Stimulated activated CD8-positive, alpha-beta memory T cell treated with anti-CD3 and anti-CD28 coated beads, Interleukin-15, amount 100 ng/mL, for 48 hours (primary cell): ENCODE results near the gene GJB5.

Experiments used
- DNase-seq, 2 donors: peaks; one replicate each; pipeline ENCODE4 v3.0.0-alpha.2; 2020; ENCODE audit warnings: low read depth in 2 of 2

GJB5 gene

DNA sequence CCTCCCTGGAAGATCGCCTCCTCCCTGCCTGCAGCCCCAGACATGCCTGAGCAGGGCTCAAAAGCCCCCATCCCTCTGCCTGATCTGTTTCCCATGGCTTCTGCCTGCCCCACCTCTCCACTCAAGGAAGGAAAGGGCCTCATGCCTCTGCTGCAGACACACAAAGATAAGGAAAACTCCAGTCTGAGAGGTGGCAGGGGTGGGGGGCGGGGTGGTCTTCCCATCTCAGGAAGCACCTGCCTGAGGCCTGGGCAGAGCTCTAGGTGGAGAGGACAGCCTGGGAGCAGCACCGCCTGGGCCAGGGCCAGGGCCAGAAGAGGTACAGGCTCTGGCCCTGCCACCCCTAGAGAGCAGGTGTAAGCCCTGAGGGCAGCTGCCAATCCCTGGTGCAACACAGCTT lies 22.1 kb downstream of the GJB5 start:
- no peak for DNase-seq

GRCh38 chr1:34777519-34778321 lies 22.9 kb downstream of the GJB5 start:
- DNase-seq = no peak

GRCh38 chr1:34778381-34778780 lies 23.5 kb downstream of the GJB5 start:
- DNase-seq = no peak

- DNase-seq = no peak
Measured at GRCh38 chr1:34779005-34779404, 24.2 kb downstream of the GJB5 start.

- DNase-seq = no peak
Measured at GRCh38 chr1:34779526-34779925, 24.7 kb downstream of the GJB5 start.

- no peak for DNase-seq
Measured at GRCh38 chr1:34779962-34780361, 25.1 kb downstream of the GJB5 start.

- DNase-seq = no peak
Measured at GRCh38 chr1:34780528-34780927, 25.7 kb downstream of the GJB5 start.

DNA sequence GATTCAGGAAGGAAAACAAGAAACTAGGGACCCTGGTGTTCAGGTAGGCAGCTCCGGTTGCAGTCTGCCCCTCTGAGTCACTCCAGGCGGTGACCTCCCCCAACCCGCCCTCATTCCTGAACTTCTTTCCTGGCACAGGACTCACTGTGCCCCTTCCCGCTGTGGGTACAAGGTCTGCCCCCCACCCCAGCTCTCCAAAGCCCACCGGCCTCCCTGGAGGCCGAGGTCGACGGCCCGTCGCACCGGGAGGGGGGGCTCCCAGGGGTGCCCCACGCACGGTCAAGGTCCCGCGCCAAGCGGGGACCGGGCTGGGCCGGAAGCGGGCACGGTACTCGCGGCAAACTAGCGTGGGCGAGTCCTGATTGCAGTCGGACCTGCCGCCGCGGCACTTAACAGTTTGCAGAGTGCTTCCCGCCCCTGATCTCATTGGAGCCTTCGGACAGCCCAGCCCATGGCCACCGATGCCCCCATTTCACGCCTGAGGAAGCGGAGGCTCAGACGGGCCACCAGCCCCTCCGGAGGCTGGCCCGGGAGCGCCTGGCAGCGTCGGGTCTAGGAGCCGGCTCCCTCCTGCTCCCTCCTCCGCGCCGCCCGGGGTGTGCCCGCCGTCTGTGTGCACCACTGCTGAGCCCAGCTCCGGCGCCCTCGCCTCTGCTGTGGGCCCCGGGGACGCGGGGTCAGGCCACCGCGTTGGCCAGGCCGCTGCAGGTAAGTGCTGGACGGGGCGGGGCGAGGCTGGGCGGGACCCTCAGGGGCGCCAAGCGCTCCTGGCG lies 26.4 kb downstream of the GJB5 start, which contains the start of gene GJB3:
GJB3 (plus strand) TSS at position 144 of the 773 bp plus-strand sequence. CDS start 3,549 bp downstream, outside the sequence.
- no peak for DNase-seq

DNA sequence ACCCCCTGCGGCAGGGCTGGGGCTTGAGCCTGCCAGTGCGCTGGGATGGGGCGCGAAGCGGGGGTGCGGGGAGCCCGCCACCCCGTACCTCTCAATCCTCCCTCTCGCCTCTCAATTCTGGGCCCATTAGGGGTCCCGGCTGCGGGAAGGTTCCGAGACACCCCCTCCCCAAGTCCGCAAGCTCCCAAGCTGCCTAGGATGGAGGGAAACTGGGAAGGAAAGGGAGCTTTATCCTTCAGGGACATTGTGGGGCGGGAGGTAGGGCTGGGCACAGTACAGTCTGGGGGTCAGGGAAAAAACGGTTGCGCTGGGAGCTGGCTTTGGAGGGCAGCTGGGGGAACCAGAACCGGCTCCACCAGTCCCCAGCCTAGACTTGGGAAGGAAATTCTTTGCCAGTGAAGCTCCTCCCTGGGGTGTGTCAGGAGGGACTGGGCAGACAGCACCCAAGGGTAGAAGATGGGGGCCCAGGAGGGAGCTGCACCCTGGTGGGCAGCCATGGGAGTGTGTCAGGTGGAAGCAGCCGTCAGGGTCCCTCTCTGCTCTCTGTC lies 27.1 kb downstream of the GJB5 start:
- no peak for DNase-seq

DNA sequence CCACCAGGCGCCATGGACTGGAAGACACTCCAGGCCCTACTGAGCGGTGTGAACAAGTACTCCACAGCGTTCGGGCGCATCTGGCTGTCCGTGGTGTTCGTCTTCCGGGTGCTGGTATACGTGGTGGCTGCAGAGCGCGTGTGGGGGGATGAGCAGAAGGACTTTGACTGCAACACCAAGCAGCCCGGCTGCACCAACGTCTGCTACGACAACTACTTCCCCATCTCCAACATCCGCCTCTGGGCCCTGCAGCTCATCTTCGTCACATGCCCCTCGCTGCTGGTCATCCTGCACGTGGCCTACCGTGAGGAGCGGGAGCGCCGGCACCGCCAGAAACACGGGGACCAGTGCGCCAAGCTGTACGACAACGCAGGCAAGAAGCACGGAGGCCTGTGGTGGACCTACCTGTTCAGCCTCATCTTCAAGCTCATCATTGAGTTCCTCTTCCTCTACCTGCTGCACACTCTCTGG lies 29.9 kb downstream of the GJB5 start:
- no peak for DNase-seq

- DNase-seq = no peak
Measured at GRCh38 chr1:34785231-34785874, 30.5 kb downstream of the GJB5 start.

DNA sequence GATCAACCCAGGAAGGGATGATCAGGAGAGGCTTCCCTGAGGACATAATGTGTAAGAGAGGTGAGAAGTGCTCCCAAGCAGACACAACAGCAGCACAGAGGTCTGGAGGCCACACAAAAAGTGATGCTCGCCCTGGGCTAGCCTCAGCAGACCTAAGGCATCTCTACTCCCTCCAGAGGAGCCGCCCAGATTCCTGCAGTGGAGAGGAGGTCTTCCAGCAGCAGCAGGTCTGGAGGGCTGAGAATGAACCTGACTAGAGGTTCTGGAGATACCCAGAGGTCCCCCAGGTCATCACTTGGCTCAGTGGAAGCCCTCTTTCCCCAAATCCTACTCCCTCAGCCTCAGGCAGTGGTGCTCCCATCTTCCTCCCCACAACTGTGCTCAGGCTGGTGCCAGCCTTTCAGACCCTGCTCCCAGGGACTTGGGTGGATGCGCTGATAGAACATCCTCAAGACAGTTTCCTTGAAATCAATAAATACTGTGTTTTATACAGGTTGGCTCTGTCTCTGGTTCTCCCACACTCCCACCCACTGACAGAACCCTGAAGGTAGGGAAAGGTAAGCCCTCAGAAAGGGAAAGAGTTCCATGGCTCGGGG lies 31.1 kb downstream of the GJB5 start:
- DNase-seq = no peak

GRCh38 chr1:34786521-34787325 lies 31.9 kb downstream of the GJB5 start:
- DNase-seq = peak; percentile 31 to 38

- no peak for DNase-seq
Measured at GRCh38 chr1:34787461-34788420, 32.9 kb downstream of the GJB5 start.

- no peak for DNase-seq
Measured at GRCh38 chr1:34790985-34791384, 36.1 kb downstream of the GJB5 start.

DNA sequence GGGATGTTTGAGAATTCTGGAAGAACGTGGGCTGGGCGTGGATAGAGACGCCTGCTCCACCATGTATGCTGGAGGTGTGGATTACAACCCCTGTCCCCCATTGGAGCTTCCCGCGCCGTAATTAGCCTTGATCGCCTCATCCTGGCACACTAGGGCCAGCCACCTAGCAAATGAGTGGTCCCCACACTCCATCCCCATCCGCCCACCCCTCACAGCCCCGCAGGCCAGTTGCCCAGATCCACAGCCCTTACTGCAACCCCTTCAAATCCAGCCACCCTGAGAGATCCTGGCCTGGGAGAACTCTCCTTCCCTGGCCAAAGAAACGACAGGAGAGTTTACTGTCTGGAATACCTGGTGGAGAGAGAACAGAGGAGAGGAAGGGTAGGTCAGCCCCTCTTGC lies 37.6 kb downstream of the GJB5 start:
- no peak for DNase-seq

- DNase-seq = no peak
Measured at GRCh38 chr1:34792868-34793727, 38.3 kb downstream of the GJB5 start, which contains the start of gene GJA4. Gene GJA4, plus strand, starts transcription at chr1:34792999. Its CDS starts 1,215 bp downstream, at chr1:34794214.

DNA sequence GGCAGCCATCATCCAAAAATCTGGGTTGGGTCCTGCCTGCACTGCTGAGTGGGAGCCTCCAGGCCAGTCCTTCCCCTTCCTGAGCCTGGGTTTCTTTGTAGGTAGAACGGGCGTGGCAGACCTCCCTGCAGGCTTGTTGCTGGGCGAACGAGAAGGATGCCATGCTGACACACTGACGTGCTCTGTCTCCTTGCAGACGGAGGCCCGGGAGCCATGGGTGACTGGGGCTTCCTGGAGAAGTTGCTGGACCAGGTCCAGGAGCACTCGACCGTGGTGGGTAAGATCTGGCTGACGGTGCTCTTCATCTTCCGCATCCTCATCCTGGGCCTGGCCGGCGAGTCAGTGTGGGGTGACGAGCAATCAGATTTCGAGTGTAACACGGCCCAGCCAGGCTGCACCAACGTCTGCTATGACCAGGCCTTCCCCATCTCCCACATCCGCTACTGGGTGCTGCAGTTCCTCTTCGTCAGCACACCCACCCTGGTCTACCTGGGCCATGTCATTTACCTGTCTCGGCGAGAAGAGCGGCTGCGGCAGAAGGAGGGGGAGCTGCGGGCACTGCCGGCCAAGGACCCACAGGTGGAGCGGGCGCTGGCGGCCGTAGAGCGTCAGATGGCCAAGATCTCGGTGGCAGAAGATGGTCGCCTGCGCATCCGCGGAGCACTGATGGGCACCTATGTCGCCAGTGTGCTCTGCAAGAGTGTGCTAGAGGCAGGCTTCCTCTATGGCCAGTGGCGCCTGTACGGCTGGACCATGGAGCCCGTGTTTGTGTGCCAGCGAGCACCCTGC lies 39.3 kb downstream of the GJB5 start:
- no peak for DNase-seq
